HEK293 (cell line): ENCODE data around the gene RBMS3.

ENCODE experiments used
- ZNF423 ChIP-seq: fragments of 450-650 bp; formaldehyde crosslinking; IDR thresholded peaks from 2 replicates; pipeline ENCODE4 v1.5.1; 2016; ENCODE audit warnings: missing biosample characterization, missing genetic modification characterization
- ZNF433 ChIP-seq: fragments of 450-650 bp; formaldehyde crosslinking; IDR thresholded peaks from 2 replicates; pipeline ENCODE4 v1.5.1; 2016; ENCODE audit warnings: missing biosample characterization, missing genetic modification characterization, low read depth
- ZNF776 ChIP-seq: fragments of 450-650 bp; formaldehyde crosslinking; IDR thresholded peaks from 2 replicates; pipeline ENCODE4 v1.5.0; 2017; ENCODE audit warnings: missing biosample characterization, missing genetic modification characterization, borderline replicate concordance
- TF ChIP-seq, protein P1 (sequence below): fragments of 450-650 bp; formaldehyde crosslinking; IDR thresholded peaks from 2 replicates; pipeline ENCODE4 v1.5.1; 2016; ENCODE audit warnings: missing biosample characterization, missing genetic modification characterization
- TF ChIP-seq, protein P2 (sequence below): fragments of 450-650 bp; formaldehyde crosslinking; IDR thresholded peaks from 2 replicates; pipeline ENCODE4; 2016; ENCODE audit warnings: missing biosample characterization, missing genetic modification characterization

DNA sequence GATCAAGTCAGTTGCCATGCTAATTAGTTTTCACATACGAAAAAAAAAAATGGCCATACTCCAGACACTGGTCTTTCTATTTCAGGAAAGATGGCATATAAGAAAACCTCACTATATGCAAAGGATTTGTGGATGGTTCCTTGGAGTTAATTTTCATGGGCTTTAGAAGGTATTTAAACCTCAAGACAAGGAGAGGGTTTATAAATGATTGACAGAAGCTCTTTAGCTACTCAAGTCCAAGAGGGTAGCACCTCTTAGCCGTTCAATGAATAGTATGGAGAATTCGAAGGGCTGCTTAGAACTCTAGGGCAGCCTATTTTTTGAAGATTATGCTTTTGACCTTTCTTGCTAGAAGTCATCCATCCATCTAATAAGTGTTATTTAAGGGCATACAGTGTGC is 41.7 kb downstream of the RBMS3 start:
- TF ChIP-seq, protein P1, sequence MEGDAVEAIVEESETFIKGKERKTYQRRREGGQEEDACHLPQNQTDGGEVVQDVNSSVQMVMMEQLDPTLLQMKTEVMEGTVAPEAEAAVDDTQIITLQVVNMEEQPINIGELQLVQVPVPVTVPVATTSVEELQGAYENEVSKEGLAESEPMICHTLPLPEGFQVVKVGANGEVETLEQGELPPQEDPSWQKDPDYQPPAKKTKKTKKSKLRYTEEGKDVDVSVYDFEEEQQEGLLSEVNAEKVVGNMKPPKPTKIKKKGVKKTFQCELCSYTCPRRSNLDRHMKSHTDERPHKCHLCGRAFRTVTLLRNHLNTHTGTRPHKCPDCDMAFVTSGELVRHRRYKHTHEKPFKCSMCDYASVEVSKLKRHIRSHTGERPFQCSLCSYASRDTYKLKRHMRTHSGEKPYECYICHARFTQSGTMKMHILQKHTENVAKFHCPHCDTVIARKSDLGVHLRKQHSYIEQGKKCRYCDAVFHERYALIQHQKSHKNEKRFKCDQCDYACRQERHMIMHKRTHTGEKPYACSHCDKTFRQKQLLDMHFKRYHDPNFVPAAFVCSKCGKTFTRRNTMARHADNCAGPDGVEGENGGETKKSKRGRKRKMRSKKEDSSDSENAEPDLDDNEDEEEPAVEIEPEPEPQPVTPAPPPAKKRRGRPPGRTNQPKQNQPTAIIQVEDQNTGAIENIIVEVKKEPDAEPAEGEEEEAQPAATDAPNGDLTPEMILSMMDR (tag by site-specific recombination): no peak
- TF ChIP-seq ZNF776 (tag by site-specific recombination): no peak
- no peak for TF ChIP-seq ZNF423 (tag by site-specific recombination)
- TF ChIP-seq, protein P2, sequence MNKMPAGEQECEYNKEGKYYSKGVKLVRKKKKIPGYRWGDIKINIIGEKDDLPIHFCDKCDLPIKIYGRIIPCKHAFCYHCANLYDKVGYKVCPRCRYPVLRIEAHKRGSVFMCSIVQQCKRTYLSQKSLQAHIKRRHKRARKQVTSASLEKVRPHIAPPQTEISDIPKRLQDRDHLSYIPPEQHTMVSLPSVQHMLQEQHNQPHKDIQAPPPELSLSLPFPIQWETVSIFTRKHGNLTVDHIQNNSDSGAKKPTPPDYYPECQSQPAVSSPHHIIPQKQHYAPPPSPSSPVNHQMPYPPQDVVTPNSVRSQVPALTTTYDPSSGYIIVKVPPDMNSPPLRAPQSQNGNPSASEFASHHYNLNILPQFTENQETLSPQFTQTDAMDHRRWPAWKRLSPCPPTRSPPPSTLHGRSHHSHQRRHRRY (tag by site-specific recombination): no peak
- TF ChIP-seq ZNF433: no peak
